Medulla oblongata (tissue), 1 donor: ENCODE data around the gene UGT1A1.
"Not testable (repeated sequence)": the region's sequence is repeated elsewhere in the genome, so short reads cannot be mapped to it uniquely, and the experiment has no call there.

Experiments
- DNase-seq: peaks from one replicate; pipeline ENCODE4 v3.0.0-alpha.2; 2015; ENCODE audit errors: extremely low spot score

The UGT1A1 gene

DNA sequence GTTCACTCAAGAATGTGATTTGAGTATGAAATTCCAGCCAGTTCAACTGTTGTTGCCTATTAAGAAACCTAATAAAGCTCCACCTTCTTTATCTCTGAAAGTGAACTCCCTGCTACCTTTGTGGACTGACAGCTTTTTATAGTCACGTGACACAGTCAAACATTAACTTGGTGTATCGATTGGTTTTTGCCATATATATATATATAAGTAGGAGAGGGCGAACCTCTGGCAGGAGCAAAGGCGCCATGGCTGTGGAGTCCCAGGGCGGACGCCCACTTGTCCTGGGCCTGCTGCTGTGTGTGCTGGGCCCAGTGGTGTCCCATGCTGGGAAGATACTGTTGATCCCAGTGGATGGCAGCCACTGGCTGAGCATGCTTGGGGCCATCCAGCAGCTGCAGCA lies at the start of gene UGT1A1:
Gene UGT1A1, plus strand, starts transcription at position 228 of the 400 bp plus-strand sequence. Its CDS starts 18 bp downstream, at position 246.
- no peak for DNase-seq

DNA sequence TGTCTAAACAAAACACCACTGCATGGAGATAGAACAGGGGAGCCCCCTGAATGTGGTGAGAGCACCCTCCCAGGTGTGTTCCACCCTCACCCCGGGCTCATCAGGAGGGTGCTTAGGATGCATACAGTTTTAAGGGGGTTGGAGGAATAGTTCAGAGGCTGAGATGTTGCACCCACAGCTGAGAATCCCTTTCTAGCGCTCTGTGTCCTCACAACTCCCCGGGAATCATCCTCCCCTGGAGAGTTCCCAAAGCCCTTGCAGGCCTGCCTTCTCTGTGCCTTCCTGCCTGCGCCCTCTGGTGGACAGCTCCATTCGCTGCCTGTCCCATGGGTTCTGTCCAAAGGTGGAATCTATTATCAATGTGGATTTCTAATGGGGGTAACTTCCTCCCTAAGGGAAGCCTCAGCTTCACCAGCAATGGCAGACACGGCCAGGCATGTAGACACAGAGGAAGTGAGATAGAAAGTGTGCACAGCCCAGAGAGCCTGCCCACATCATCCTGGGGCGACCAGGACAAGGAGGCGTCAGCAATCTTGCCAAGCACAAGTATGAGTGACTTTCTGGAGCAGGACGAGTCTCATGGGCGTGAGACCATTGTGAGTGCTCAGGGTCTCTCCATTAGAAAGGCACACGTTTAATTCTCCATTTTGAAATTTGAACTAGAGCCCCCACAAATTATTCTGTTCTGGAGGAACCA lies 48.6 kb upstream of the UGT1A1 start:
- peak; percentile 78 for DNase-seq

DNA sequence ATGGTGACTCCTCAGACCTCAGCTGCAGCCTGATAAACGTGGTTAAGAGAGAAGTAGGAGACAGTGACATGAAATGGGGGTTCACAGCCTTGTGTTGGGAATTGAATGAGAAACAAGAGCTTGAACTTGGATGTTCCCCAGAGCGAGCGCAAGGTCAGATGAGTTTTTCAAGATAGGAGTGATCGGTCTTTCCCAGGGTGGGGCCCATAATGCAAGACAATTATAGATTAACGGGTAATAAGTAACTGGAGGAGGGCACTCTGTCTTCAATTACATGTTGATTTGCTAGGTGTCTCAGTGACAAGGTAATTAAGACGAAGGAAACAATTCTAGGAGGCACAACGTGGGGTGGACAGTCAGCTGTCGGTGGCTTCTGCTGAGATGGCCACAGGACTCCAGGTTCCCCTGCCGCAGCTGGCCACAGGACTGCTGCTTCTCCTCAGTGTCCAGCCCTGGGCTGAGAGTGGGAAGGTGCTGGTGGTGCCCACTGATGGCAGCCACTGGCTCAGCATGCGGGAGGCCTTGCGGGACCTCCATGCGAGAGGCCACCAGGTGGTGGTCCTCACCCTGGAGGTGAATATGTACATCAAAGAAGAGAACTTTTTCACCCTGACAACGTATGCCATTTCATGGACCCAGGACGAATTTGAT lies 47.3 kb upstream of the UGT1A1 start, which contains the start of gene UGT1A5:
Gene UGT1A5, plus strand, starts transcription at position 297 of the 651 bp plus-strand sequence. Its CDS starts 85 bp downstream, at position 382.
- DNase-seq: no peak

DNA sequence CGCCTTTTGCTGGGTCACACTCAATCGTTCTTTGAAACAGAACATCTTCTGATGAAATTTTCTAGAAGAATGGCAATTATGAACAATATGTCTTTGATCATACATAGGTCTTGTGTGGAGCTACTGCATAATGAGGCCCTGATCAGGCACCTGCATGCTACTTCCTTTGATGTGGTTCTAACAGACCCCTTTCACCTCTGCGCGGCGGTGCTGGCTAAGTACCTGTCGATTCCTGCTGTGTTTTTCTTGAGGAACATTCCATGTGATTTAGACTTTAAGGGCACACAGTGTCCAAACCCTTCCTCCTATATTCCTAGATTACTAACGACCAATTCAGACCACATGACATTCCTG lies 46.8 kb upstream of the UGT1A1 start:
- DNase-seq: no peak

DNA sequence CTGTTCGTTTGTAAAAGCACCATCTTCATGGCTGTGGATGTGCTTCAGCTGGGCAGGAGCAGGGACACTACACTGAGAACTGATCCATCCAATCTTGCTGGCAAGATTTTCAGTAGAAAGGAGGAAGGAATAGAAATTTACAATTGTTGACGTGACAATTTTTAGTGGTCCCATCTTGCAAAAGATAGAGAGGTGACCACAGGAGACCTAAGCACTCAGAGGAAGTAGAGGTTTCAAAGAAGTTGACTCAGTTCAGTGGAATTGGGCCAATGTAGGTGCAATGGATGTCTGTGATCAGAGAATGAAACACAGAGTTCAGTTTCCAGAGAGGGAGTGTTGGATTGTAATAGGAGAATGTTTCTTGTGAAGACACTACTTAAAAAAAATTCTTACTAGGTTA lies 45.9 kb upstream of the UGT1A1 start:
- no peak for DNase-seq

DNA sequence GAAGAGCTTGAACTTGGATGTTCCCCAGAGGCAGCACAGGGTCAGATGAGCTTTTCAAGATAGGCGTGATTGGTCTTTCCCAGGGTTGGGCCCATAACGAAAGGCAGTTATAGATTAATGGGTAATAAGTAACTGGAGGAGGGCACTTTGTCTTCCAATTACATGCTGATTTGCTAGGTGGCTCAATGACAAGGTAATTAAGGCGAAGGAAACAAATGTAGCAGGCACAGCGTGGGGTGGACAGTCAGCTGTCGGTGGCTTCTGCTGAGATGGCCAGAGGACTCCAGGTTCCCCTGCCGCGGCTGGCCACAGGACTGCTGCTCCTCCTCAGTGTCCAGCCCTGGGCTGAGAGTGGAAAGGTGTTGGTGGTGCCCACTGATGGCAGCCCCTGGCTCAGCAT lies 41.5 kb upstream of the UGT1A1 start, which contains the start of gene UGT1A4:
Gene UGT1A4, plus strand, starts transcription at position 185 of the 400 bp plus-strand sequence. Its CDS starts 85 bp downstream, at position 270.
- no peak for DNase-seq

DNA sequence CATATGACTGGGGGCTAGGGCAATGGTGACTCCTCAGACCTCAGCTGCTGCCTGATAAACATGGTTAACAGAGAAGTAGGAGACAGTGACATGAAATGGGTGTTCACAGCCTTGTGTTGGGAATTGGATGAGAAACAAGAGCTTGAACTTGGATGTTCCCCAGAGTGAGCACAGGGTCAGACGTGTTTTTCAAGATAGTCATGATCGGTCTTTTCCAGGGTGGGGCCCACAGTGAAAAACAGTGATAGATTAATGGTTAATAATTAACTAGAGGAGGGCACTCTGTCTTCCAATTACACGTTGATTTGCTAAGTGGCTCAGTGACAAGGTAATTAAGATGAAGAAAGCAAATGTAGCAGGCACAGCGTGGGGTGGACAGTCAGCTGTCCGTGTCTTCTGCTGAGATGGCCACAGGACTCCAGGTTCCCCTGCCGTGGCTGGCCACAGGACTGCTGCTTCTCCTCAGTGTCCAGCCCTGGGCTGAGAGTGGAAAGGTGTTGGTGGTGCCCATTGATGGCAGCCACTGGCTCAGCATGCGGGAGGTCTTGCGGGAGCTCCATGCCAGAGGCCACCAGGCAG lies 31.3 kb upstream of the UGT1A1 start, which contains the start of gene UGT1A3:
Gene UGT1A3, plus strand, starts transcription at position 320 of the 579 bp plus-strand sequence. Its CDS starts 85 bp downstream, at position 405.
- DNase-seq: no peak

DNA sequence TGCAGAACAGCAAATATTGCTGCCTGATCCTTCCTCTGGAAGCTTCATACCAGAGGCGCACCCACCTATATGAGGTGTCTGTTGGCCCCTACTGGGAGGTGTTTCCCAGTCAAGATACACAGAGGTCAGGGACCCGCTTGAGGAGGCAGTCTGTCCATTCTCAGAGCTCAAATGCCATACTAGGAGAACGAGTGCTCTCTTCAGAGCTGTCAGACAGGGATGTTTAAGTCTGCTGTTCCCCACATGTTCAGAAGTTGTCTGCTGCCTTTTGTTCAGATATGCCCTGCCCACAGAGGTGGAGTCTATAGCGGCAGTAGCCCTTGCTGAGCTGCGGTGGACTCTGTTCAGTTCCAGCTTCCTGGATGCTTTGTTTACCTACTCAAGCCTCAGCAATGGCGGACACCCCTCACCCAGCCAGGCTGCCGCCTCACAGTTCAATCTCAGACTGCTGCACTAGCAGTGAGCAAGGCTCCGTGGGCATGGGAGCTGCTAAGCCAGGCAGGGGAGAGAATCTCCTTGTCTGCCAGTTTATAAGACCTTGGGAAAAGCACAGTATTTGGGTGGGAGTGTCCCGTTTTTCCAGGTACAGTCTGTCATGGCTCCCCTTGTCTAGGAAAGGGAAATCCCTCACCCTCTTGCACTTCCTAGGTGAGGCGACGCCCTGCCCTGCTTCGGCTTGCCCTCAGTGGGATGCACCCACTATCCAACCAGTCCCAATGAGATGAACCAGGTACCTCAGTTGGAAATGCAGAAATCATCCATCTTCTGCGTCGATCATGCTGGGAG lies 23.0 kb upstream of the UGT1A1 start:
- not testable (repeated sequence) for DNase-seq

DNA sequence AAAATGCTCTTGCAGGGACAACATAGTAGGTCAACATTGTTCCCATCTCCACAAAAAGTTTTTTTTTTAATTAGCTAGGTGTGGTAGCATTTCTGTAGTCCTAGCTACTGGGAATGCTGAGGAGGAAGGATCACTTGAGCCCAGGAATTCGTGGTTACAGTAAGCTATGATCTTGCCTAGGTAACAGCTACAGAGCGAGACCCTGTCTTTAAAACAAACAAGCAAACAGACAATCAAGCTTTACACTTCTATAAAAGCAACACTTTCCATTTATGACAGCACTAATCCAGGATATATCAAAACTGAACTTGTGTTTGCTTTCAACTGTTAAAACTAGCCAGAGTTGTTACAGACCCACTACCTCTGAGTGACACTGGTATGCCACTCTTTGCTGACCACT lies 19.2 kb upstream of the UGT1A1 start:
- DNase-seq: no peak

DNA sequence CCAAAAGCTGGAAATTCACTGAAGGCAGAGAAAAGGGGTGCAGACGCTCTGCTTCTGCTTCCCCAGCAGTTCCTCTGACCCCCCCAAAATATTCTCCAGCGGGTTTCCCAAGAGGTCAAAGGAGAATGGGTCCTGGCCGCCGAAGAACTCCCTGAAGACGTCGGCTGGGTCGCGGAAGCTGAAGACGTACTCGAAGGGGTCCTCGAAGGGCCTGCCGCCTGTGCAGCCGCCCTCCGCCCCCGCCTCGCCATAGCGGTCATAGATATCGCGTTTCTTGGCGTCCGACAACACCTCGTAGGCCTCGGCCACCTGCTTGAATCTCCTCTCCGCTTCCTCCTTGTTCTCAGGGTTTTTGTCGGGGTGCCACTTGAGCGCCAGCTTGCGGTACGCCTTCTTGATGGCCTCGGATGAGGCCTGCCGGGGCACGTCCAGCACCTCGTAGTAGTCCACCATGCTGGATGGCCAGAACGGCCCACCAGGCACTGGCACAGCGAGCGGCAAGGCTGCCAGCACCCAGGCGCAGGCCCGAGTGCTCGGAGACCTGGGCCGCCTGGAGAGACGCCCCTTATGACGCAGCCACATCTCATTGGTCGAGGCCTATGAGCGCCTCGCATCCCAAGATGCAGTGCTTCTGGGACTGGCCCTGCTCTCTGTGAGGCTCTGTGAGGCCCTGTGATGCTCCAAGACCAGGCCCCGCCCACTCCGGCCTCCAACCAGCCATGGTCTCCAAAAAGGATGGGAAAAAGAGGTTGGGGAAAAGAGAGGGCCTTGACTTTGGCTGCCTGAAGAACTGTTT lies 16.4 kb upstream of the UGT1A1 start:
- DNase-seq: no peak

DNA sequence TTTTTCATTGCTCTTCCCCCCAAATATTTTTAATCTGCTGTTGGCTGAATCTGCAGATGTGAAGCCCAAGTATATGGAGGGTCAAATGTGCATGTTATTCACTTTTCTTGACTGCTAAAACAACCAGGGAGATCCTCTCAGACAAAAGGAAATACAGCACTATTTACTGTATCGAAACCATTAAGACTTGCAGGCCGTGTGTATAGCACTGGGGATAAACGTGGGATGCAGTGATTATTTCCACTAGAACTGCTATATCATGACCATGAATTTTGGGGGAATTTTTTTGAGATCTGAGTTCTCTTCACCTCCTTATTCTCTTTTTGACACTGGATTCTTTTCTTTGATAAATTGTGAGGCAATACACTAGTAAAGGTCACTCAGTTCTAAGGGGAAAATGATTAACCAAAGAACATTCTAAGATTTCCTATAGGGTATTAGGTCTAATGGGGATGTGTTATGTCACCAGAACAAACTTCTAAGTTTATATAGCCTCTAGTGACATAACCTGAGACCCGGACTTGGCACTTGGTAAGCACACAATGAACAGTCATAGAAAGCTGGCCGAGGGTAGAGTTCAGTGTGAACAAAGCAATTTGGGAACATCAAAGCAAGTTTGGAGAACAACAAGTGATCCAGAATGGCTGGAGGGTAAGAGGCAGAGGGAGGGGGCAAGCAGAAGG lies 14.9 kb upstream of the UGT1A1 start:
- DNase-seq: no peak

DNA sequence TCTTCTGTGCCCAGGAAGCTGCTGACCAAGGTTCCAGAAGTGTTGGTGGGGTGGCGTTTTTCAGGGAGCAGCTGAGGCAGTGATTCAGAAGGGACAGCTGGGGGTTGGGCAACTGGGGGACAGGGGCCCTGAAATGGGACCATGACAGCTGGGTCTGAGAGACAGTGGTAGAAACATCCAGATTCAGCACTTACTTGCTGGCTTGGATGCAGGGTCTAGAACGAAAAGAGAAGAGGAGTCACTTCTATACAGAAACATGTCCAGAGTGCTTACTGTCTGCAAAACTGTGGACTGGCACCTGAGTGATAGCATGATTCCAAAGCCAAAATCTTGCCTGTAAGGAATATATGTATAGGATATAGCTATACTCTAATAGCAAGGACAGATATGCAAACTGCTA lies 14.2 kb upstream of the UGT1A1 start:
- DNase-seq: not testable (repeated sequence)

DNA sequence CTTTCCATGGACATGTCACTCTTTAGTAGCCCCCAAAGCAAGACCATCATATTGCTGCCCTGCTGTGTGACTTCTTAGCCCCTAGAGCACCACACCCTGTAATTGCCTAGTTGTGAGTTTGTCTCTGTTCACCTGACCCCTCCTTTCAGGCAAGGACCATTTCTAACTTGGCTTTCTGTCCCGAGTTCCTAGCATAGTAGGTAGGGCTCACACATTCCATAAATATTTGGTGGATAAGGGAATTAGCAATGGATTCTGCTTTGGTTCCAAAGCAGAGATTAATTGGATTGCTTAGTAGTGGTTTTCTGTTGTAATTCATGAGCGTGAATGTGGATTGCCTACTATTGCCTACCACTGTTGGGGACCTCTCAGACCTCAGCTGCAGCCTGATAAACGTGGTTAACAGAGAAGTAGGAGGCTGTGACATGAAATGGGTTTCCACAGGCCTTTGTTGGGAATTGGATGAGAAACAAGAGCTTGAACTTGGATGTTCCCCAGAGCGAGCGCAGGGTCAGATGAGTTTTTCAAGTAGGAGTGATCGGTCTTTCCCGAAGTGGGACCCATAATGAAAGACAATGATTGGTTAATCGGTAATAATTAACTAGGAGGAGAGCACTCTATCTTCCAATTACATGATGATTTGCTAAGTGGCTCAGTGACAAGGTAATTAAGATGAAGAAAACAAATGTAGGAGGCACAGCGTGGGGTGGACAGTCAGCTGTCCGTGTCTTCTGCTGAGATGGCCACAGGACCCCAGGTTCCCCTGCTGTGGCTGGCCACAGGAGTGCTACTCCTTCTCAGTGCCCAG lies 13.4 kb upstream of the UGT1A1 start:
- DNase-seq: no peak

DNA sequence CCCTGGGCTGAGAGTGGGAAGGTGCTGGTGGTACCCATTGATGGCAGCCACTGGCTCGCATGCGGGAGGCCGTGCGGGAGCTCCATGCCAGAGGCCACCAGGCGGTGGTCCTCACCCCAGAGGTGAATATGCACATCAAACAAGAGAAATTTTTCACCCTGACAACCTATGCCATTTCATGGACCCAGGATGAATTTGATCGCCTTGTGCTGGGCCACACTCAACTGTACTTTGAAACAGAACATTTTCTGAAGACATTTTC lies 12.9 kb upstream of the UGT1A1 start:
- DNase-seq: no peak

DNA sequence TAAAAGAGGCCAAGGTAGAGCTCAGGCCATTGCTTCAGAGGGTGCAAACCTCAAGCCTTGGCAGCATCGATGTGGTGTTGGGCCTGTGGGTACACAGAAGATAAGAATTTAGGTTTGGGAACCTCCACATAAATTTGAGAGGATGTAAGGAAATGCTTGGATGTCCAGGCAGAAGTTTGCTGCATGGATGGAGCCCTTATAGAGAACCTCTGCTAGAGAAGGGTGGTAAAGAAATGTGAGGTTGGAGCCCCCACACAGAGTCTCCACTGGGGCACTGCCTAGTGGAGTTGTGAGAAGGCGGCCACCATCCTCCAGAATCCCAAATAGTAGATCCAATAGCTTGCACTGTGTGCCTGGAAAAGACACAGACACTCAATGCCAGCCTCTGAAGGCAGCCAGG lies 9.4 kb upstream of the UGT1A1 start:
- DNase-seq: not testable (repeated sequence)

DNA sequence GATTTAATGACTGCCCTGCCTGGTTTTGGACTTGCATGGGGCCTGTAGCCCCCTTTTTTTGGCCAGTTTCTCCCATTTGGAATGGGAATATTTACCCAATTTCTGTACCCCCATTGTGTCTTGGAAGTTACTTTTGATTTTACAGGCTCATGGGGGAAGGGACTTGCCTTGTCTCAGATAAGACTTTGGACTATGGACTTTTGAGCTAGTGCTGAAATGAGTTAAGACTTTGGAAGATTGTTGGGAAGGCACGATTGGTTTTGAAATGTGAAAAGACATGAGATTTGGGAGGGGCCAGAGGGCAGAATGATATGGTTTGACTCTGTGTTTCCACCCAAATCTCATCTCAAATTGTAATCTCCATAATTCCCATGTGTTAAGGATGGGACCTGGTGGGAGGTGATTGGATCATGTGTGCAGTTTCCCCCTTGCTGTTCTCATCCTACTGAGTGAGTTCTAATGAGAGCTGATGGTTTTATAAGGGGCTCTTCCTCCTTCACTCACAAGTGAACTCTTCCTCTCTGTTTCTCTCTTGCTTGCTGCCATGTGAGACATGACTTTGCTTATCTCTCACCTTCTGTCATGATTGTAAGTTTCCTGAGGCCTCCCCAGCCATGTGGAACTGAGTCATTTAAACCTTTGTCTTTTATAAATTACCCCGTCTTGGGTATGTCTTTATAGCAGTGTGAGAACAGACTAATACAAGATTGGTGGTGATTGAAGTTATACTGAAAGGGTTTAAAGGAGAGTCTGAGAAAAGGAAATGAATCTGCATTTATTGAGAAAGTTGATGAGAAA lies 8.7 kb upstream of the UGT1A1 start:
- not testable (repeated sequence) for DNase-seq

DNA sequence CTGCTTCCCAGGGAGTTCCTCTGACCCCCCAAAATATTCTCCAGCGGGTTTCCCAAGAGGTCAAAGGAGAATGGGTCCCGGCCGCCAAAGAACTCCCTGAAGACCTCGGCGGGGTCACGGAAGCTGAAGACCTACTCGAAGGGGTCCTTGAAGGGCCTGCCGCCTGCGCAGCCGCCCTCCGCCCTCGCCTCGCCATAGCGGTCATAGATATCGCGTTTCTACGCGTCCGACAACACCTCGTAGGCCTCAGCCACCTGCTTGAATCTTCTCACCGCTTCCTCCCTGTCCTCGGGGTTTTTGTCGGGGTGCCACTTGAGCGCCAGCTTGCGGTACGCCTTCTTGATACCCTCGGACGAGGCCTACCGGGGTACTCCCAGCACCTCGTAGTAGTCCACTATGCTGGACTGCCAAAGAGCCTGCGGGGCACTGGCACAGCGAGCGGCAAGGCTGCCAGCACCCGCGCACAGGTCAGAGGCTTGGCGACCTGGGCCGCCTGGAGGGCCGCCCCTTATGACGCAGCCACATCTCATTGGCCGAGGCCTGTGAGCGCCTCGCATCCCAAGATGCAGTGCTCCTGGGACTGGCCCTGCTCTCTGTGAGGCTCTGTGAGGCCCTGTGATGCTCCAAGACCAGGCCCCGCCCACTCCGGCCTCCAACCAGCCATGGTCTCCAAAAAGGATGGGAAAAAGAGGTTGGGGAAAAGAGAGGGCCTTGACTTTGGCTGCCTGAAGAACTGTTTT lies 5.0 kb upstream of the UGT1A1 start:
- no peak for DNase-seq

DNA sequence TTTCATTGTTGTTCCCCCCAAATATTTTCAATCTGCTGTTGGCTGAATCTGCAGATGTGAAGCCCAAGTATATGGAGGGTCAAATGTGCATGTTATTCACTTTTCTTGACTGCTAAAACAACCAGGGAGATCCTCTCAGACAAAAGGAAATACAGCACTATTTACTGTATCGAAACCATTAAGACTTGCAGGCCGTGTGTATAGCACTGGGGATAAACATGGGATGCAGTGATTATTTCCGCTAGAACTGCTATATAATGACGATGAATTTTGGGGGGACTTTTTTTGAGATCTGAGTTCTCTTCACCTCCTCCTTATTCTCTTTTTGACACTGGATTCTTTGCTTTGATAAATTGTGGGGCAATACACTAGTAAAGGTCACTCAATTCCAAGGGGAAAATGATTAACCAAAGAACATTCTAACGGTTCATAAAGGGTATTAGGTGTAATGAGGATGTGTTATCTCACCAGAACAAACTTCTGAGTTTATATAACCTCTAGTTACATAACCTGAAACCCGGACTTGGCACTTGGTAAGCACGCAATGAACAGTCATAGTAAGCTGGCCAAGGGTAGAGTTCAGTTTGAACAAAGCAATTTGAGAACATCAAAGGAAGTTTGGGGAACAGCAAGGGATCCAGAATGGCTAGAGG lies 3.5 kb upstream of the UGT1A1 start:
- no peak for DNase-seq
